ENCODE data around the gene HCRTR1.
"Not testable (repeated sequence)": the region's sequence is repeated elsewhere in the genome, so short reads cannot be mapped to it uniquely, and the experiment has no call there.

Gene HCRTR1

GRCh38 chr1:31581821-31582810, 35.4 kb upstream of the HCRTR1 start:
- DNase-seq (ENCODE audit: low spot score), result no peak

- DNase-seq (ENCODE audit: low spot score), result no peak
Measured at GRCh38 chr1:31583082-31583994, 34.2 kb upstream of the HCRTR1 start.

- DNase-seq (ENCODE audit: low spot score), result peak; percentile 89
Measured at GRCh38 chr1:31583995-31584868, 33.3 kb upstream of the HCRTR1 start.

GRCh38 chr1:31584869-31585735, 32.4 kb upstream of the HCRTR1 start:
- no peak for DNase-seq (ENCODE audit: low spot score)

- no peak for DNase-seq (ENCODE audit: low spot score)
Measured at GRCh38 chr1:31585736-31586365, 31.6 kb upstream of the HCRTR1 start.

GRCh38 chr1:31586376-31587327, 30.8 kb upstream of the HCRTR1 start:
- DNase-seq (ENCODE audit: low spot score), result no peak

- not testable (repeated sequence) for DNase-seq (ENCODE audit: low spot score)
Measured at GRCh38 chr1:31587328-31587699, 30.2 kb upstream of the HCRTR1 start.

GRCh38 chr1:31587720-31588423, 29.6 kb upstream of the HCRTR1 start:
- peak; percentile 80 for DNase-seq (ENCODE audit: low spot score)

- DNase-seq (ENCODE audit: low spot score), result no peak
Measured at GRCh38 chr1:31588751-31589515, 28.6 kb upstream of the HCRTR1 start.

- no peak for DNase-seq (ENCODE audit: low spot score)
Measured at GRCh38 chr1:31591425-31592093, 25.9 kb upstream of the HCRTR1 start.

GRCh38 chr1:31592132-31592531, 25.4 kb upstream of the HCRTR1 start:
- DNase-seq (ENCODE audit: low spot score), result no peak

- DNase-seq (ENCODE audit: low spot score), result no peak
Measured at GRCh38 chr1:31593136-31593665, 24.3 kb upstream of the HCRTR1 start.

GRCh38 chr1:31593770-31594632, 23.5 kb upstream of the HCRTR1 start:
- DNase-seq (ENCODE audit: low spot score), result peak; percentile 87

GRCh38 chr1:31595836-31596736, 21.4 kb upstream of the HCRTR1 start:
- DNase-seq (ENCODE audit: low spot score), result no peak

- no peak for DNase-seq (ENCODE audit: low spot score)
Measured at GRCh38 chr1:31596737-31597097, 20.8 kb upstream of the HCRTR1 start.
